Measurements from ENCODE around the gene TTN. TPM values are rescaled to one million over a fixed set of nuclear protein-coding genes. Genes with fewer than 3 reads are reported as not detected.

The TTN gene
- total RNA-seq, 1 experiment from 2014 or later: 0.24 TPM

DNA sequence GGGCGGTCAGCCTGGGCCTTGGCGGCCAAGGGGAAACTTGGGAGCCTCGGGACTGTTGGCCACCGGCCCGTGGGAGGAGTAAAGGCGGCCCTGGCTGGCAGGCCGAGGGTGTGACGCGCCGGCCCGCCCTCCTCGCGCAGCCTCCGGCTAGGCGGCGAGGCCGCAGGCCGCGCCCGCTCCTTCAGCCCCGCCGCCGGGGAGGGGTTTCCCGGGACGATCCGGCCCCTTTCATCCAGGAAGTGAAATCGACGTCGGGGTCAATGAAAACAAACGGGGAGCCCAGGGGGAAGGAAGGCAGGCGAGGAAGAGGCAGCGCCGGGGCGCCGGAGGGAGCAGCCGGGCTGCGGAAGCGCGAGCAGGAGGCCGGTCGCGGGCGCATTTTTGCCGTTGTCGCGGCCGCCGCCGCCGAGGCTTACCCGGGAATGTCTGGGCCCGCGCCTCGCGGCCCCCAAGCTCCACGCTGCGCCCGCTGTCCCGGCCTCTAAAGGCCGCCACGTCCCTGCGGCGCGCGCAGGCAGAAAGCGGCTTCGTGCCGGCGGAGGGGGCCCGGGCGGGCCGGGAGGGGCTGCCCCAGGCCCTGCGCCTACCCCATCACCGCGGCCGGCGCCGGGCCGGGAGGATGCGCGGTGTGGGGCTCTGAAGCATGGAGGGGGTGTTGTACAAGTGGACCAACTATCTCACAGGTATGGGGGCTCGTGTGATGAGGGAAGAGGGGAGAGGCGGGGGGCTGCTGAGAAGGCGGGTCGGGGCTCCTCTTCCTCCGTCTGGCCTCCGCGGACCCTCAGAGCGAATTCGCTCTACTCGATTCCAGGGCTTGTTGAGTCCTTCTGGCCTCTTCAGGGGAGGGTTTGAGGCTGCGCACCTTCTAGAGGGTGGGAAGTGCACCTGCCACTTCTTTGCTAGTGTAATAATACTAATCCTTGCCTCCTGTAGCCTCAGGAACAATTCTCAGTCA is 326.7 kb downstream of the TTN start, which contains the start of gene PLEKHA3:
Gene PLEKHA3 (plus strand): TSS at position 231 of the 955 bp plus-strand sequence. CDS start 413 bp downstream, at position 644.
- DNase-seq: peak; percentile 97
- peak within 1 kb of the TSS; percentile 89 for H3K27ac Mint-ChIP-seq (ENCODE audit: unreplicated experiment)
- H3K4me3 Mint-ChIP-seq (ENCODE audit: low read depth, unreplicated experiment): peak within 1 kb of the TSS; percentile 94
- no peak for TF ChIP-seq CTCF (IDR thresholded peaks at IDR 0.05; ENCODE audit: unreplicated experiment)
- no TSS peak for BruUV-seq (replicated peaks)
- intact Hi-C loops (cut with micrococcal nuclease; ENCODE audit: unreplicated experiment): no loop called here
- H3K36me3 Mint-ChIP-seq (ENCODE audit: insufficient read depth, unreplicated experiment): peaks cover 44% of the 10 kb centered on the region
- CTCF ChIA-PET: interaction anchor here (0.6 kb wide), 1 partner anchor 43 kb away, joined by 3 read pairs; no protein-coding TSS in a partner anchor
- H3K27me3 Mint-ChIP-seq (ENCODE audit: unreplicated experiment): no peaks in the 10 kb centered on the region
- peaks cover 33% of the 10 kb centered on the region for H3K4me1 Mint-ChIP-seq (ENCODE audit: low read depth, unreplicated experiment)
- H3K9me3 Mint-ChIP-seq (ENCODE audit: low read depth, unreplicated experiment): no peaks in the 10 kb centered on the region

GRCh38 chr2:178479758-178480226 is 327.4 kb downstream of the TTN start:
- no peak for TF ChIP-seq CTCF (IDR thresholded peaks at IDR 0.05; ENCODE audit: unreplicated experiment)
- Mint-ChIP-seq H3K4me1 (ENCODE audit: low read depth, unreplicated experiment) (peaks cover 28% of the 10 kb centered on the region), H3K27ac (ENCODE audit: unreplicated experiment) (peak overlapping the region; percentile 89), H3K9me3 (ENCODE audit: low read depth, unreplicated experiment) (no peaks in the 10 kb centered on the region), H3K36me3 (ENCODE audit: insufficient read depth, unreplicated experiment) (peaks cover 42% of the 10 kb centered on the region), H3K4me3 (ENCODE audit: low read depth, unreplicated experiment) (peak overlapping the region; percentile 94), H3K27me3 (ENCODE audit: unreplicated experiment) (no peaks in the 10 kb centered on the region)
- no TSS peak for BruUV-seq (replicated peaks)
- intact Hi-C loops (cut with micrococcal nuclease; ENCODE audit: unreplicated experiment): loop anchor here (2.0 kb wide), 1 partner anchor 43 kb away; no protein-coding TSS in a partner anchor
- CTCF ChIA-PET: interaction anchor here (0.6 kb wide), 1 partner anchor 42 kb away, joined by 3 read pairs; no protein-coding TSS in a partner anchor
- no peak for DNase-seq

DNA sequence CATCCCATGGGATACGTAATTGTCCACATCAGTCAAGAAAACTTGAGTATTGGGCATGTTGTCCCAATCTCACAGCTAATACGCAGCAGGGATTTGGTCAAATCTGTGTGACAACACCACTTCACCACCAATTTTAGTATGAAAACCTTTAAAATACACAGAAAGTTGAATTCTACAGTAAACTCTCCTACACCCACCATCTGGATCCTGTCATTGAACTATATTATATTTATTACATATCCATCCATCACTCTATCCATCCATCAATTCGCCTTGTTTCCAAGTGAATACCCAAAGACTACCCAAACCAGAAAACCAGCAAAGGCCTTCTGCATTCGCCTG is 328.0 kb downstream of the TTN start:
- Mint-ChIP-seq H3K27ac (ENCODE audit: unreplicated experiment) (peak overlapping the region; percentile 89), H3K36me3 (ENCODE audit: insufficient read depth, unreplicated experiment) (peaks cover 37% of the 10 kb centered on the region), H3K9me3 (ENCODE audit: low read depth, unreplicated experiment) (no peaks in the 10 kb centered on the region), H3K4me1 (ENCODE audit: low read depth, unreplicated experiment) (peaks cover 23% of the 10 kb centered on the region), H3K27me3 (ENCODE audit: unreplicated experiment) (no peaks in the 10 kb centered on the region), H3K4me3 (ENCODE audit: low read depth, unreplicated experiment) (peak overlapping the region; percentile 94)
- TF ChIP-seq CTCF (IDR thresholded peaks at IDR 0.05; ENCODE audit: unreplicated experiment): no peak
- intact Hi-C loops (cut with micrococcal nuclease; ENCODE audit: unreplicated experiment): loop anchor here (2.0 kb wide), 1 partner anchor 44 kb away; no protein-coding TSS in a partner anchor
- CTCF ChIA-PET: no interaction called here
- DNase-seq: no peak
- BruUV-seq (replicated peaks): no TSS peak

DNA sequence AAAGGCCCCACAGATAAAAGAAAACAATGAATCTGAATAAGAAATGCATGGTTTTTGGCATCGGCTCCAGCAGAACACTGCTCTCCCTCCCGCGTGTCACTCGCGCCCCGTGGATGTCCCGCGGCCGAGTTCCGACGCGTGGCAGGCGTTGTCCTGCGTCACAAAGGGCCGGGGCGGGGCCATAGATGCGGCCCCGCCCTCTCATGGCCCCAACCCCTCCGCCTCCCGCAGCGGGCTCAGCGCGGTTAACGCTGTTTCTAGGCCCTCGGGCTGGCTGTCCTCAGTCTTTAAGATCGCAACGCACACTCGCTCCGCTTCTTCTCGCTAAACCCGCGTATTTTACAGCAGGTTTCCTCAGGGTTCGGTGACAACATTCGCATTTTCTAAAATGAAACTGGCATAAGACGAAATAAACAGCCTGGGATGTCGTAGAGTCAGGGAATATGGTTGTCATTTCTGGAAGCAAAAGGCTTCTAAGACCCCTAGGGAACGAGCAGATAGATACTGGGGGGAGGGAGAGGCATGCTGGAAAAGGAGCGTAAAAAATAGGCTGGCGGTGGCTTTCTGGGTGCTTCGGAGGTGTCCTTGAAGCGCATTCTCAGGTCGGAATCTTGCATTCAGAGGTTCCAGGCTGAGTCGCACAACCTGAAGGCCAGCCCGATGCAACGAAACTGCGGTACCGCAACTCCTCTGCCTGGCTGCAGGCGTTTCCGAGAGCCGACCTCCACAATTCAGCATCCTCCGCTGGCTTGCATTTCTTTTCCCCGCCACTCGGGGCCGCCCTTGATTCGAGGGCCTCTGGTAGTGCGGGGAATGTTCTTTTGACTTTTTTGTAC is 328.6 kb downstream of the TTN start, which contains the start of gene FKBP7:
Gene FKBP7 (minus strand): TSS at position 162 of the 836 bp plus-strand sequence. CDS start 101 bp downstream, at position 61.
- no peaks in the 10 kb centered on the region for H3K9me3 Mint-ChIP-seq (ENCODE audit: low read depth, unreplicated experiment)
- H3K36me3 Mint-ChIP-seq (ENCODE audit: insufficient read depth, unreplicated experiment): peaks cover 37% of the 10 kb centered on the region
- intact Hi-C loops (cut with micrococcal nuclease; ENCODE audit: unreplicated experiment): loop anchor here (2.0 kb wide), 1 partner anchor 44 kb away; no protein-coding TSS in a partner anchor
- peak within 1 kb of the TSS; percentile 94 for H3K4me3 Mint-ChIP-seq (ENCODE audit: low read depth, unreplicated experiment)
- BruUV-seq (replicated peaks): no TSS peak
- peak; percentile 85 for DNase-seq
- CTCF ChIA-PET: interaction anchor here (0.7 kb wide), 1 partner anchor 28 kb away, joined by 3 read pairs; the partner anchor contains the start of genes PJVK and PRKRA
- peak within 1 kb of the TSS; percentile 89 for H3K27ac Mint-ChIP-seq (ENCODE audit: unreplicated experiment)
- H3K27me3 Mint-ChIP-seq (ENCODE audit: unreplicated experiment): no peaks in the 10 kb centered on the region
- peaks cover 22% of the 10 kb centered on the region for H3K4me1 Mint-ChIP-seq (ENCODE audit: low read depth, unreplicated experiment)
- peak; percentile 75 for TF ChIP-seq CTCF (IDR thresholded peaks at IDR 0.05; ENCODE audit: unreplicated experiment)

All from Calu3 (cell line).